Measurements from ENCODE around the gene CASS4. TPM values are rescaled to one million over a fixed set of nuclear protein-coding genes. Genes with fewer than 3 reads are reported as not detected.

CASS4 gene
- total and polyA plus RNA-seq, 2 donors (not counting 3 experiments of a cell fraction or from before 2014, with no cell fraction given) = not detected

- CTCF ChIA-PET = no interaction called here
- Histone ChIP-seq H3K9me3 (replicated peaks; ENCODE audit: control insufficient read depth, insufficient read depth, low read length) (no peaks in the 10 kb centered on the region), H3K4me3 (replicated peaks in 1 of 3; ENCODE audit: insufficient read depth in 1 of 3, low read depth in 1 of 3, low read length in 3 of 3) (no peak overlapping the region), H3K27me3 (ENCODE audit: control insufficient read depth in 2 of 2, insufficient read depth in 2 of 2, low read length in 2 of 2) (no peaks in the 10 kb centered on the region), H3K9ac (replicated peaks; ENCODE audit: extremely low read depth, insufficient read depth, low read length) (no peak overlapping the region), H3K4me2 (ENCODE audit: insufficient read depth, low read length) (no peak overlapping the region), H4K20me1 (replicated peaks; ENCODE audit: control insufficient read depth, extremely low read depth, insufficient read depth, low read length) (no peaks in the 10 kb centered on the region), H2AFZ (ENCODE audit: low read depth, low read length) (no peak overlapping the region), H3K4me1 (ENCODE audit: control insufficient read depth, extremely low read depth, insufficient read depth, low read length) (no peaks in the 10 kb centered on the region), H3K27ac (ENCODE audit: insufficient read depth, low read depth, low read length) (no peak overlapping the region), H3K79me2 (ENCODE audit: control insufficient read depth, insufficient read depth, low read length) (peaks cover 42% of the 10 kb centered on the region), H3K36me3 (ENCODE audit: control insufficient read depth in 2 of 2, extremely low read depth in 1 of 2, insufficient read depth in 2 of 2, low read length in 2 of 2) (peaks cover 5 to 21% of the 10 kb centered on the region in 2 experiments), H3K9me1 (replicated peaks; ENCODE audit: control insufficient read depth, extremely low read depth, insufficient read depth, low read length) (no peaks in the 10 kb centered on the region)
- no peak for DNase-seq (ENCODE audit: low read depth, low spot score)
- intact Hi-C loops (cut with micrococcal nuclease) (no loop called here), dilution Hi-C loops (cut with MboI; ENCODE audit: extremely low pct_ligation_motif_present, low sequenced_read_pairs) (no loop called here)
- POLR2A ChIA-PET = no interaction called here
- no TSS peak for BruUV-seq (replicated peaks)
- TF ChIP-seq MYC (IDR thresholded peaks at IDR 0.05; ENCODE audit: low read depth, low read length) (no peak), GATA2 (IDR thresholded peaks at IDR 0.05; ENCODE audit: insufficient read depth, insufficient read length, low read depth, low read length) (no peak), EZH2 (IDR thresholded peaks at IDR 0.05; ENCODE audit: borderline replicate concordance, low read depth, low read length, severe bottlenecking) (no peak), JUN (IDR thresholded peaks at IDR 0.05; ENCODE audit: borderline replicate concordance, insufficient read depth, insufficient read length, low read depth) (no peak), POLR2AphosphoS5 (IDR thresholded peaks at IDR 0.05; ENCODE audit: insufficient read depth, low read depth, low read length) (no peak), FOS (IDR thresholded peaks at IDR 0.05; ENCODE audit: borderline replicate concordance, insufficient read depth, low read length) (no peak), CTCF (IDR thresholded peaks at IDR 0.05; ENCODE audit: extremely low read depth in 1 of 2, insufficient read depth in 1 of 2, low read depth in 1 of 2, low read length in 2 of 2) (no peak), POLR2A (IDR thresholded peaks at IDR 0.05; ENCODE audit: low read depth, low read length) (no peak)
- TF ChIP-seq, protein P1, sequence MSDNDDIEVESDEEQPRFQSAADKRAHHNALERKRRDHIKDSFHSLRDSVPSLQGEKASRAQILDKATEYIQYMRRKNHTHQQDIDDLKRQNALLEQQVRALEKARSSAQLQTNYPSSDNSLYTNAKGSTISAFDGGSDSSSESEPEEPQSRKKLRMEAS (IDR thresholded peaks at IDR 0.05; ENCODE audit: insufficient read depth, insufficient read length) = no peak
- no peak for FAIRE-seq
Measured at GRCh38 chr20:56372850-56373249, 39.2 kb upstream of the CASS4 start.
